ENCODE data around the gene TBX19. TPM values are rescaled to one million over a fixed set of nuclear protein-coding genes. Genes with fewer than 3 reads are reported as not detected.

Gene TBX19
- total and polyA plus RNA-seq, 10 of the 15 experiments (the other 5 are each of a cell fraction or from before 2014, with no cell fraction given): 0.13 to 6.9 (median 1.2) TPM

DNA sequence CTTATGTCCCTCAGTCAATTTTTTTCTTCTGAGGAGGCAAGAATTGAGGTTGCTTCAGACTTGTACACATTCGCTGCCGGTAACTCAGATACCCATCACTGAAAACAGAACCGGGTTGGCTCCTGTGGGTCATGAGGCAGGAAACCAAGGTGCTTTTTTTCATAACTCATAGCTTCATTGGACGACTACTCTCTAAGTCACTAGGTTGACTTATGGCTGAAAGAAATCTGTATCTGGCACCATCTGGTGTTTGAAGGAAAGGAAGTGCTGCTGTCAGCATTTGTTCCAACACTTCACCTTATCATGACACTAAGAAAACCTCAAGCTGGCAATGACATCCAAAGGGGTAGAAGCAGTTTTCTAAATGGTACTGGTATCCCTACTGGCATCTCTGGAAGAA, 82.3 kb downstream of the TBX19 start:
- Histone ChIP-seq H3K9me3 (replicated peaks; ENCODE audit: control insufficient read depth, insufficient read depth, low read length) (no peaks in the 10 kb centered on the region), H4K20me1 (ENCODE audit: control insufficient read depth, insufficient read depth) (no peaks in the 10 kb centered on the region), H2AFZ (ENCODE audit: control insufficient read depth, low read depth, low read length) (no peak overlapping the region), H3K4me2 (ENCODE audit: control insufficient read depth, insufficient read depth) (no peak overlapping the region), H3K27me3 (replicated peaks in 1 of 2; ENCODE audit: control insufficient read depth in 2 of 2, insufficient read depth in 2 of 2, low read length in 1 of 2) (peaks cover 0 to 2% of the 10 kb centered on the region in 2 experiments; a peak in 1 of 4 replicates), H3K79me2 (ENCODE audit: control insufficient read depth, insufficient read depth, low read length) (no peaks in the 10 kb centered on the region), H3K36me3 (ENCODE audit: control insufficient read depth in 2 of 2, insufficient read depth in 2 of 2, low read length in 1 of 2) (no peaks in the 10 kb centered on the region), H3K4me1 (ENCODE audit: control insufficient read depth, insufficient read depth, low read length) (no peaks in the 10 kb centered on the region), H3K4me3 (no peak overlapping the region), H3K9ac (ENCODE audit: control insufficient read depth, insufficient read depth, low read length) (no peak overlapping the region), H3K27ac (ENCODE audit: control insufficient read depth, insufficient read depth) (no peak overlapping the region)
- in situ Hi-C loops (cut with MboI) (no loop called here), intact Hi-C loops (cut with micrococcal nuclease; ENCODE audit: unreplicated experiment) (no loop called here)
- ChIA-PET SMC1A (ENCODE audit: uncharacterized antibody, unreplicated experiment) (interaction anchor here (0.8 to 3.0 kb wide), 4 partner anchors 12 to 369 kb away, joined by 3 to 21 read pairs (median 3); no protein-coding TSS in a partner anchor), CTCF (interaction anchor here (0.9 to 5.5 kb wide), 2 partner anchors 21 to 128 kb away, joined by 3 to 44 read pairs; no protein-coding TSS in a partner anchor), RAD21 (ENCODE audit: unreplicated experiment) (interaction anchor here (4.4 kb wide), 1 partner anchor 21 kb away, joined by 18 read pairs; no protein-coding TSS in a partner anchor), POLR2A (no interaction called here)
- FAIRE-seq (no peak), ATAC-seq (no peak; the same call in 2 of the 3 replicates), DNase-seq (ENCODE audit: low read depth, low spot score) (no peak)
- 0% methylated on average over 4 of the region's 4 CpGs for WGBS (ENCODE audit: insufficient coverage, insufficient replicate concordance, low lambda C conversion rate, missing lambda C conversion rate)
- TF ChIP-seq, protein P1, sequence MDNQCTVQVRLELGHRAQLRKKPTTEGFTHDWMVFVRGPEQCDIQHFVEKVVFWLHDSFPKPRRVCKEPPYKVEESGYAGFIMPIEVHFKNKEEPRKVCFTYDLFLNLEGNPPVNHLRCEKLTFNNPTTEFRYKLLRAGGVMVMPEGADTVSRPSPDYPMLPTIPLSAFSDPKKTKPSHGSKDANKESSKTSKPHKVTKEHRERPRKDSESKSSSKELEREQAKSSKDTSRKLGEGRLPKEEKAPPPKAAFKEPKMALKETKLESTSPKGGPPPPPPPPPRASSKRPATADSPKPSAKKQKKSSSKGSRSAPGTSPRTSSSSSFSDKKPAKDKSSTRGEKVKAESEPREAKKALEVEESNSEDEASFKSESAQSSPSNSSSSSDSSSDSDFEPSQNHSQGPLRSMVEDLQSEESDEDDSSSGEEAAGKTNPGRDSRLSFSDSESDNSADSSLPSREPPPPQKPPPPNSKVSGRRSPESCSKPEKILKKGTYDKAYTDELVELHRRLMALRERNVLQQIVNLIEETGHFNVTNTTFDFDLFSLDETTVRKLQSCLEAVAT (IDR thresholded peaks at IDR 0.05): no peak
- TF ChIP-seq MTA2 (IDR thresholded peaks at IDR 0.05; ENCODE audit: low read depth) (no peak), POLR2A (IDR thresholded peaks at IDR 0.05; ENCODE audit: low read depth, low read length) (no peak), RFX5 (IDR thresholded peaks at IDR 0.05; ENCODE audit: low read depth, low read length) (no peak), RCOR1 (conservative IDR thresholded peaks at IDR 0.05; ENCODE audit: low read depth, low read length) (no peak), TCF12 (IDR thresholded peaks at IDR 0.05; ENCODE audit: low read depth, low read length) (no peak)
- no TSS peak for BruUV-seq (replicated peaks)

Small RNA genes lying within 50 kb of the gene (small RNA-seq; reads per million reads assigned to genes)
- gene RNU6-1310P: not detected

Other genes with a start within 250 kb of the TBX19 start
- 0.17 and 0.71 TPM in 2 replicates for gene GPR161, start 143.9 kb upstream of the TBX19 start, total RNA-seq (2014; rRNA removed)
- gene GPR161, start 143.9 kb upstream of the TBX19 start, total RNA-seq (2014; rRNA removed; fragmentation: Illumina TruSeq; extraction: Trizol): 0.28 and 0.49 TPM in 2 replicates
- 0.46 and 0.61 TPM in 2 replicates for gene GPR161, start 143.9 kb upstream of the TBX19 start, total RNA-seq (2021)
- not detected in 2 replicates for gene GPR161, start 143.9 kb upstream of the TBX19 start, polyA plus RNA-seq (2011; rRNA removed)
- 0.22 and 0.43 TPM in 2 replicates for gene GPR161, start 143.9 kb upstream of the TBX19 start, polyA plus RNA-seq (2014; fragmentation: Illumina TruSeq; extraction: Trizol)
- gene GPR161, start 143.9 kb upstream of the TBX19 start, polyA plus RNA-seq (2014; fragmentation: Nextera tagmentation; extraction: Ambion mirVana): under 1 TPM in 1 of 2 experiments, not detected in 1; 0.07 TPM
- gene GPR161, start 143.9 kb upstream of the TBX19 start, polyA plus RNA-seq (2014; rRNA removed): 0.13 and 0.29 TPM in 2 replicates
- under 1 TPM; 0.08 to 0.39 TPM for gene GPR161, start 143.9 kb upstream of the TBX19 start, polyA plus RNA-seq (2016; fragmentation: Nextera tagmentation; extraction: Ambion mirVana)
- gene TIPRL, start 101.9 kb upstream of the TBX19 start, total RNA-seq (2014; rRNA removed): 38.2 and 43.9 TPM in 2 replicates
- gene TIPRL, start 101.9 kb upstream of the TBX19 start, total RNA-seq (2014; rRNA removed; fragmentation: Illumina TruSeq; extraction: Trizol): 47.9 and 48.8 TPM in 2 replicates
- gene TIPRL, start 101.9 kb upstream of the TBX19 start, total RNA-seq (2021): 37.6 and 42.2 TPM in 2 replicates
- 72.1 and 135 TPM in 2 replicates for gene TIPRL, start 101.9 kb upstream of the TBX19 start, polyA plus RNA-seq (2011; rRNA removed)
- 42.2 and 55.5 TPM in 2 replicates for gene TIPRL, start 101.9 kb upstream of the TBX19 start, polyA plus RNA-seq (2014; fragmentation: Illumina TruSeq; extraction: Trizol)
- 10 to 100 TPM; 51.9 to 57.9 TPM for gene TIPRL, start 101.9 kb upstream of the TBX19 start, polyA plus RNA-seq (2014; fragmentation: Nextera tagmentation; extraction: Ambion mirVana)
- gene TIPRL, start 101.9 kb upstream of the TBX19 start, polyA plus RNA-seq (2014; rRNA removed): 33.5 and 36.4 TPM in 2 replicates
- 10 to 100 TPM; 57.6 to 62.7 TPM for gene TIPRL, start 101.9 kb upstream of the TBX19 start, polyA plus RNA-seq (2016; fragmentation: Nextera tagmentation; extraction: Ambion mirVana)
- gene SFT2D2, start 54.9 kb upstream of the TBX19 start, total RNA-seq (2014; rRNA removed): 25.6 and 31.8 TPM in 2 replicates
- 24.2 and 24.9 TPM in 2 replicates for gene SFT2D2, start 54.9 kb upstream of the TBX19 start, total RNA-seq (2014; rRNA removed; fragmentation: Illumina TruSeq; extraction: Trizol)
- gene SFT2D2, start 54.9 kb upstream of the TBX19 start, total RNA-seq (2021): 49.0 and 52.1 TPM in 2 replicates
- 49.6 and 56.9 TPM in 2 replicates for gene SFT2D2, start 54.9 kb upstream of the TBX19 start, polyA plus RNA-seq (2011; rRNA removed)
- gene SFT2D2, start 54.9 kb upstream of the TBX19 start, polyA plus RNA-seq (2014; fragmentation: Illumina TruSeq; extraction: Trizol): 12.3 and 15.7 TPM in 2 replicates
- gene SFT2D2, start 54.9 kb upstream of the TBX19 start, polyA plus RNA-seq (2014; fragmentation: Nextera tagmentation; extraction: Ambion mirVana): 1 to 10 TPM; 5.6 to 6.3 TPM
- 16.4 and 17.5 TPM in 2 replicates for gene SFT2D2, start 54.9 kb upstream of the TBX19 start, polyA plus RNA-seq (2014; rRNA removed)
- gene SFT2D2, start 54.9 kb upstream of the TBX19 start, polyA plus RNA-seq (2016; fragmentation: Nextera tagmentation; extraction: Ambion mirVana): 10 to 100 TPM; 39.1 to 48.5 TPM